ENCODE data around the gene MLH3.
"Not testable (repeated sequence)": the region's sequence is repeated elsewhere in the genome, so short reads cannot be mapped to it uniquely, and the experiment has no call there.

- TF ChIP-seq CTCF, POLR2A (IDR thresholded peaks at IDR 0.05): not testable (repeated sequence)
Measured at GRCh38 chr14:74994182-74994581, 57.1 kb downstream of the MLH3 start.

Data from prostate gland (tissue), 2 donors.